NCI-H748 (cell line): ENCODE measurements around the gene SH3YL1.

Experiments used
- DNase-seq: peaks from one replicate; lab custom pipeline; 2025; ENCODE audit not compliant: unreplicated experiment; lab: John Stamatoyannopoulos, UW

Gene SH3YL1

GRCh38 chr2:259789-260331, 4.0 kb downstream of the SH3YL1 start:
- DNase-seq = no peak

GRCh38 chr2:258933-259332, 4.9 kb downstream of the SH3YL1 start:
- DNase-seq = no peak

GRCh38 chr2:257842-258241, 6.0 kb downstream of the SH3YL1 start:
- no peak for DNase-seq

GRCh38 chr2:257429-257828, 6.4 kb downstream of the SH3YL1 start:
- no peak for DNase-seq

GRCh38 chr2:256094-256493, 7.7 kb downstream of the SH3YL1 start:
- no peak for DNase-seq

GRCh38 chr2:255195-255594, 8.6 kb downstream of the SH3YL1 start:
- DNase-seq = no peak

- no peak for DNase-seq
Measured at GRCh38 chr2:254241-254640, 9.6 kb downstream of the SH3YL1 start.

- no peak for DNase-seq
Measured at GRCh38 chr2:253202-253638, 10.6 kb downstream of the SH3YL1 start.

- DNase-seq = no peak
Measured at GRCh38 chr2:252001-252602, 11.7 kb downstream of the SH3YL1 start.

GRCh38 chr2:249538-250042, 14.2 kb downstream of the SH3YL1 start:
- DNase-seq = no peak

- DNase-seq = no peak
Measured at GRCh38 chr2:248724-249123, 15.1 kb downstream of the SH3YL1 start.

GRCh38 chr2:246489-247144, 17.2 kb downstream of the SH3YL1 start:
- peak; percentile 56 for DNase-seq

GRCh38 chr2:244547-244946, 19.3 kb downstream of the SH3YL1 start:
- no peak for DNase-seq

GRCh38 chr2:238869-239268, 25.0 kb downstream of the SH3YL1 start:
- no peak for DNase-seq

- no peak for DNase-seq
Measured at GRCh38 chr2:238431-238830, 25.4 kb downstream of the SH3YL1 start.

GRCh38 chr2:237878-238277, 26.0 kb downstream of the SH3YL1 start:
- no peak for DNase-seq

- DNase-seq = no peak
Measured at GRCh38 chr2:236993-237539, 26.8 kb downstream of the SH3YL1 start.

- DNase-seq = no peak
Measured at GRCh38 chr2:234421-234820, 29.4 kb downstream of the SH3YL1 start.

- no peak for DNase-seq
Measured at GRCh38 chr2:233030-233429, 30.8 kb downstream of the SH3YL1 start.

GRCh38 chr2:231521-232185, 32.2 kb downstream of the SH3YL1 start:
- DNase-seq = no peak

GRCh38 chr2:228518-229278, 35.1 kb downstream of the SH3YL1 start:
- no peak for DNase-seq
